GM18505 (cell line): ENCODE data around the gene PRKAG2.
"Not testable (repeated sequence)": the region's sequence is repeated elsewhere in the genome, so short reads cannot be mapped to it uniquely, and the experiment has no call there.

ENCODE experiments used
- ATAC-seq: cut with Tn5 transposase; IDR thresholded peaks from one replicate; pipeline ENCODE4 v1.9.1; 2021; ENCODE audit not compliant: unreplicated experiment
- POLR2A ChIP-seq: IDR thresholded peaks from 4 replicates; pipeline ENCODE4 v1.6.1; 2011; ENCODE audit warnings: borderline replicate concordance; ENCODE audit not compliant: insufficient read depth, insufficient read length; ENCODE audit errors: extremely low read depth

PRKAG2 gene

GRCh38 chr7:151833213-151833651 is 43.7 kb downstream of the PRKAG2 start:
- ATAC-seq, result no peak
- no peak for TF ChIP-seq POLR2A

GRCh38 chr7:151832656-151833055 is 44.3 kb downstream of the PRKAG2 start:
- TF ChIP-seq POLR2A, result no peak
- no peak for ATAC-seq

DNA sequence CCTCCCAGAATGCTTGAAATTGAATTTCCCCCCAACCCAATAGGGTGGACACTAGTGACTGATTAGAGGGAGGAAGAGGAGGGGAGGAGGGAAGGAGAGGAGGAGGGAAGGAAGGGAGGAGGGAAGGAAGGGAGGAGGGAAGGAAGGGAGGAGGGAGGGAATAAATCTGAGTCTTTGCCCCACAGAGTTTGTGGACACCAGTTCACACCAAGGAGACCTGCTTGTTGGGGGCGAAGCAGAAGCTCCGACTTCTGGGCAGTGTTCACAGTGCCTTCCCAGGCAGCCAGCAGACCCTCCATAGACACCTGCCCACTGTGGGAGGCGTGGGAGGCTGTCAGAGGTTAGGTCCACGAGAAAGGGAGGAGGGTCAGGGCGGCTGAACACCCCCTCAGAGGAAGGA is 44.8 kb downstream of the PRKAG2 start:
- TF ChIP-seq POLR2A, result no peak
- ATAC-seq, result no peak

- TF ChIP-seq POLR2A, result no peak
Observed at GRCh38 chr7:151831606-151832005, 45.3 kb downstream of the PRKAG2 start.

GRCh38 chr7:151830121-151830830 is 46.6 kb downstream of the PRKAG2 start:
- ATAC-seq, result no peak
- no peak for TF ChIP-seq POLR2A

More at GRCh38 chr7:151831606-151832005, 45.3 kb downstream of the PRKAG2 start:
- no peak for ATAC-seq

- no peak for ATAC-seq
Observed at GRCh38 chr7:151829707-151830106, 47.2 kb downstream of the PRKAG2 start.

DNA sequence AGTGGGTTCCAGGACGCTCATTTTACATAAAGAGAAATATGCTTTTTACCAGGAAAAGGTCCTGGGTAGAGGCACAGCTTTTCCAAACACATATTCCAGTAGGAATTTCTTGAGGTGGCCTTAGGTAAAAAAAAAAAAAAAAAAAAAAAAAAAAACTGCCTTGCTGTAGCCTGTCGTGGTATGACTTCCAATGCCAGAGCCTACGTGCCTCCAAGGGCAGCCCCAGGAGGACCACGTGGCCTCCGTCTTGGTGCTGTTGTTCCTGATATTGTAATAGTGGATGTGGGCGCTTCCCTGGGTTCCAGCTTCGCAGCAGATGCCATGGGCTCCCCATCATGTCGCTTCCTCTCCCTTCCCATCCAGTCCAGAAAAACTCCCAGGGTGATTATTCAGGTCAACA is 49.3 kb downstream of the PRKAG2 start:
- ATAC-seq, result no peak
- no peak for TF ChIP-seq POLR2A

More at GRCh38 chr7:151829707-151830106, 47.2 kb downstream of the PRKAG2 start:
- TF ChIP-seq POLR2A, result no peak

DNA sequence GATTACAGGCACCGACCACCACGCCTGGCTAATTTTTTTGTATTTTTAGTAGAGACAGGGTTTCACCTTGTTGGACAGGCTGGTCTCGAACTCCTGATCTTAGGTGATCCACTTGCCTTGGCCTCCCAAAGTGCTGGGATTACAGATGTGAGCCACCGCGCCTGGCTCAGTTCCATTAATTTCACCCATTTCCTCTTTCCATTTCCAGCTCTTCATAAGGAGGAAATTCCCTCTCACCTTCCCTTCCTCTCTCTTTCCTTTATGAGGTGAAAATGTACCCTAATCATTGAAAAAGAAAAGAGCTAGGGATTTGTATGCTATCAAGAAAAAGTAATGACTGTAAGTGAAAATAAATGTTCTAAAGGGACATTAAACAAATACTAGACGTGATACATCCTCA is 50.6 kb downstream of the PRKAG2 start:
- ATAC-seq, result not testable (repeated sequence)

DNA sequence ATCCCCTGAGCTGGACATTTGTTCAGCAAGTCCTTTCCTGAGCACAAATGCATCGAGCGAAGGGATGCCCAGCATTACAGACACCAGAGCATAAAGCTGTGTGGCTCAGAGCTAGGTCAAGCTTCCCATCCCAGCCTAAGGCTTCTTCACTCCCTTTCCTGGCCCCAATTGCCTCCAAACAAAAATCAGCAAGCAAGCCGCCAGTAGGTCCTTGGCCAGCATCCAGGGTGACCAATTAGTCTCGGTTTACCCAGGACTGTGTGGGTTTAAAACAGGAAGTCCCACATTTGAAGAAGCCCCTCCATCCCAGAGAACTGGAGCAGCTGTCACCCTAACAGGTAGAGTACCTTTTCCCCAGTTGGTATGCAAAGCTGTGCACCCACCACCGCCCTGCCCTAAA is 51.2 kb downstream of the PRKAG2 start:
- ATAC-seq, result no peak

GRCh38 chr7:151824373-151824933 is 52.5 kb downstream of the PRKAG2 start:
- ATAC-seq, result no peak

More for the DNA sequence above, 51.2 kb downstream of the PRKAG2 start:
- no peak for TF ChIP-seq POLR2A

DNA sequence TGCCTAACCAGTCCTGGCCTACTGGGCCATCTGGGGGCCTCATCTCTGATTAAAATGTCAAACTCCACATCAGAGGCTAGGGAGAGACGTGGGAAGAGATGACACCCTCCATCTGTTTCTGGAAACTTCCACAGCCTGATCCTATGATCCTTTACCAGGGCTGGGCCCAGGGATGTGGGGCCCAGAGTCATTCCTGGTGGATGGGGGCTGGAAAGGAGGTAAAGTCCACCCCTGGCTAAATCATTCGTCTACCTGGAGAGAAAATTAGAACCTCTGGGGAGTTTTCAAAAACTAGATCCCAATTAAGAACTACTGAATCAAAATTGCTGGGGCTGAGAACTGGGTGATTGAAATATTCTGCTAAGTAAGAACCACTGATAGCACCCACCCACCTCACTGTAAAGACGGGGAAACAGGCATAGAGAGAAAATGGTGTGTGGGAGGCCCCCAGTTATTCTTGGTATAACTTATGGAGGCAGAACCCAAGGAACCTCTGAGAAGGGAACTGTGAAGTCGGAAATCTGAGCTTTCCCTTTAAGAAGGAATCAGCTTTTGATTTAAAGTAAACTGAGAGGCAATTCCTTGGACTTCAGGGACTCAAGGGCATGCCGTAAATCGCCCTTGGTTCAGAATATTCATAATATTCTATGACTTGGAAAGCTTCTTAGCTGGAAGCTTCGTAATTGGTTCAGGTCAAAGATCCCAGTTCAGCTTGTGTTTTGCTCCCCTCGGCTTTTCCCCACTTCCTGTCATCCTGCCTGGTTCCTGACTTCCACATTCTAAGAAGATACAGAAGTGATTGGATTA is 53.1 kb downstream of the PRKAG2 start:
- no peak for TF ChIP-seq POLR2A

More at GRCh38 chr7:151824373-151824933, 52.5 kb downstream of the PRKAG2 start:
- TF ChIP-seq POLR2A, result no peak

GRCh38 chr7:151822541-151823181 is 54.3 kb downstream of the PRKAG2 start:
- no peak for TF ChIP-seq POLR2A
- ATAC-seq, result no peak

More for the DNA sequence above, 53.1 kb downstream of the PRKAG2 start:
- ATAC-seq, result no peak
